B cell (primary cell): Measurements from ENCODE around the gene FAM163A. TPM values are rescaled to one million over a fixed set of nuclear protein-coding genes. Genes with fewer than 3 reads are reported as not detected.

ENCODE experiments used
- ATAC-seq: fragments of 200-7000 bp; cut with Tn5 transposase; one replicate; pipeline ENCODE4 v1.10.0; 2021; ENCODE audit warnings: low read depth, mild to moderate bottlenecking, moderate number of reproducible peaks, moderate library complexity
- CTCF ChIA-PET: fragments of 350-600 bp; sonication (Branson Sonifier 250); formaldehyde crosslinking; loops from one replicate; lab custom pipeline; 2021; ENCODE audit warnings: antibody characterized with exemption, inconsistent platforms; lab: Charles Lee
- POLR2A ChIA-PET: fragments of 350-600 bp; sonication (Branson Sonifier 250); formaldehyde crosslinking; loops from one replicate; lab custom pipeline; 2021; ENCODE audit warnings: antibody characterized with exemption; lab: Charles Lee
- DNase-seq: peaks from one replicate; pipeline ENCODE4 v3.0.0; 2013
- H2AFZ ChIP-seq: 2 replicates; pipeline ENCODE4 v1.6.1; 2012; ENCODE audit warnings: mild to moderate bottlenecking, low read depth, low read length; ENCODE audit not compliant: insufficient read depth, poor library complexity, severe bottlenecking
- H3K27ac ChIP-seq, 2 donors: 1 replicate in 1 of 2; 2 replicates in 1 of 2; pipeline ENCODE4 v1.5.1; 2012 to 2013; ENCODE audit warnings: low read length in 2 of 2, mild to moderate bottlenecking in 2 of 2, moderate library complexity in 1 of 2
- H3K27me3 ChIP-seq, 4 experiments: fragments of 200-600 bp in 1 of 4; sonication (generic) in 1 of 4; replicated peaks in 1 of 4; 1 replicate in 2 of 4; 2 replicates in 2 of 4; pipeline versions ENCODE4 v1.6.1 to v1.7.0; 2013 to 2016; ENCODE audit warnings: low read length in 3 of 4, mild to moderate bottlenecking in 2 of 4, mixed read lengths in 1 of 4, moderate library complexity in 1 of 4; ENCODE audit not compliant: insufficient read depth in 4 of 4, control insufficient read depth in 3 of 4; ENCODE audit errors: control extremely low read depth in 1 of 4
- H3K36me3 ChIP-seq, 2 experiments: replicated peaks in 1 of 2; 1 replicate in 1 of 2; 2 replicates in 1 of 2; pipeline versions ENCODE4 v1.6.1 to v1.7.1; 2013; ENCODE audit warnings: low read length in 1 of 2; ENCODE audit not compliant: insufficient read depth in 2 of 2, control insufficient read depth in 1 of 2; ENCODE audit errors: control extremely low read depth in 1 of 2, extremely low read depth in 1 of 2
- H3K4me1 ChIP-seq, 2 donors: fragments of 200-600 bp in 1 of 2; sonication (generic) in 1 of 2; 1 replicate in 1 of 2; 2 replicates in 1 of 2; pipeline versions ENCODE4 v1.5.1 to v1.6.1; 2013 to 2017; ENCODE audit warnings: low read length in 2 of 2; ENCODE audit not compliant: control insufficient read depth in 2 of 2, insufficient read depth in 2 of 2
- H3K4me2 ChIP-seq: replicated peaks from 2 replicates; pipeline ENCODE3; 2012; ENCODE audit warnings: mild to moderate bottlenecking, low read depth, low read length; ENCODE audit not compliant: poor library complexity, severe bottlenecking
- H3K4me3 ChIP-seq, 5 experiments: fragments of 200-600 bp in 1 of 5; sonication (generic) in 1 of 5; 1 replicate in 3 of 5; 2 replicates in 2 of 5; pipeline versions ENCODE4 v1.5.1 to v1.7.0; 2011 to 2016; ENCODE audit warnings: low read length in 4 of 5, mild to moderate bottlenecking in 4 of 5, low read depth in 2 of 5, control low read depth in 1 of 5, moderate library complexity in 1 of 5; ENCODE audit not compliant: insufficient read depth in 1 of 5; ENCODE audit errors: control extremely low read depth in 1 of 5, extremely low read depth in 1 of 5
- H3K79me2 ChIP-seq: fragments of 200-600 bp; sonication (generic); one replicate; pipeline ENCODE4 v1.6.0; 2016; ENCODE audit warnings: low read length; ENCODE audit not compliant: control insufficient read depth, insufficient read depth
- H3K9ac ChIP-seq: fragments of 200-600 bp; sonication (generic); 2 replicates; pipeline ENCODE4 v1.6.1; 2017; ENCODE audit warnings: mild to moderate bottlenecking, low read length, moderate library complexity
- H3K9me3 ChIP-seq, 3 donors: one replicate each; pipeline versions ENCODE4 v1.6.1 to v1.7.1; 2013; ENCODE audit warnings: low read length in 2 of 3; ENCODE audit not compliant: control insufficient read depth in 2 of 3, insufficient read depth in 1 of 3; ENCODE audit errors: control extremely low read depth in 1 of 3
- H4K20me1 ChIP-seq: 2 replicates; pipeline ENCODE4 v1.6.0; 2012; ENCODE audit warnings: mild to moderate bottlenecking, low read length; ENCODE audit not compliant: insufficient read depth, control insufficient read depth, poor library complexity, severe bottlenecking
- H3K27ac Mint-ChIP-seq: one replicate; pipeline ENCODE4 v1.8.0; 2021; ENCODE audit warnings: mixed read lengths
- H3K27me3 Mint-ChIP-seq: one replicate; pipeline ENCODE4 v1.8.0; 2021; ENCODE audit warnings: mixed read lengths
- H3K4me1 Mint-ChIP-seq: one replicate; pipeline ENCODE4 v1.8.0; 2021; ENCODE audit warnings: mixed read lengths
- H3K4me3 Mint-ChIP-seq: one replicate; pipeline ENCODE4 v1.8.0; 2021; ENCODE audit warnings: mixed read lengths
- H3K9me3 Mint-ChIP-seq: one replicate; pipeline ENCODE4 v1.8.0; 2022; ENCODE audit warnings: mixed read lengths; ENCODE audit not compliant: insufficient read depth
- CTCF ChIP-seq: fragments of 200-600 bp; IDR thresholded peaks from one replicate; pipeline ENCODE4 v1.8.0; 2022; ENCODE audit warnings: antibody characterized with exemption, mild to moderate bottlenecking
- EZH2 ChIP-seq: IDR thresholded peaks from 2 replicates; pipeline ENCODE4 v1.6.1; 2012; ENCODE audit warnings: borderline replicate concordance, low read depth, mild to moderate bottlenecking, moderate library complexity, low read length; ENCODE audit not compliant: insufficient read depth, poor library complexity, severe bottlenecking
- WGBS: methylation state at CpG from one replicate; pipeline ENCODE4 v1.1.5; 2013; ENCODE audit warnings: missing lambda C conversion rate; ENCODE audit not compliant: insufficient coverage; 5-methylcytosine and 5-hydroxymethylcytosine counted together
- intact Hi-C: fragments of 100-400 bp; cut with micrococcal nuclease; formaldehyde crosslinking; loops from one replicate; pipeline ENCODE4 v1.10.0; 2022
- polyA plus RNA-seq: library from polyadenylated mRNA; depleted of rRNA; stranded (reverse); fragments of >200 nt; gene quantifications from 2 replicates; pipeline ENCODE4 v1.2.3, GENCODE V29; 2012
- total RNA-seq, 2 donors: library from RNA; stranded (reverse); fragments of 120-200 nt in 1 of 2; gene quantifications; 1 replicate in 1 of 2; 2 replicates in 1 of 2; pipeline versions ENCODE4 v1.2.3 to v1.2.4, GENCODE V29; 2013 to 2022

Gene FAM163A
- total and polyA plus RNA-seq, 2 donors (not counting 1 experiment from before 2014, with no cell fraction given) = not detected

GRCh38 chr1:179817789-179818188, 74.7 kb downstream of the FAM163A start:
- ChIA-PET POLR2A (interaction anchor here (0.6 kb wide), 1 partner anchor 1010 kb away, joined by 3 read pairs; no protein-coding TSS in a partner anchor), CTCF (interaction anchor here (1.4 to 7.4 kb wide), 5 partner anchors 8 to 112 kb away, joined by 3 to 77 read pairs (median 4); no protein-coding TSS in a partner anchor)
- no peaks in the 10 kb centered on the region for H3K9me3 ChIP-seq
- no peak overlapping the region for H3K4me3 ChIP-seq
- intact Hi-C loops = no loop called here
- Mint-ChIP-seq H3K4me3 (no peak overlapping the region), H3K27me3 (peaks cover 12% of the 10 kb centered on the region), H3K9me3 (no peaks in the 10 kb centered on the region), H3K4me1 (peaks cover 16% of the 10 kb centered on the region), H3K27ac (no peak overlapping the region)
- H2AFZ ChIP-seq = no peak overlapping the region
- H3K27ac ChIP-seq = no peak overlapping the region
- DNase-seq = no peak
- WGBS = 94% methylated on average over 8 of the region's 8 CpGs
- H3K4me1 ChIP-seq = peaks cover 12 to 18% of the 10 kb centered on the region in 2 donors
- H3K36me3 ChIP-seq = no peaks in the 10 kb centered on the region
- H3K4me2 ChIP-seq = no peak overlapping the region
- no peaks in the 10 kb centered on the region for H4K20me1 ChIP-seq
- ATAC-seq = no peak
- H3K79me2 ChIP-seq = no peaks in the 10 kb centered on the region
- TF ChIP-seq CTCF = no peak
- TF ChIP-seq EZH2 = no peak
- peaks cover 0 to 11% (median 5%) of the 10 kb centered on the region in 4 experiments for H3K27me3 ChIP-seq
- no peak overlapping the region for H3K9ac ChIP-seq

GRCh38 chr1:179818260-179818659, 75.2 kb downstream of the FAM163A start:
- Histone ChIP-seq H3K9me3 (no peaks in the 10 kb centered on the region), H4K20me1 (no peaks in the 10 kb centered on the region), H3K79me2 (no peaks in the 10 kb centered on the region), H2AFZ (no peak overlapping the region), H3K4me3 (no peak overlapping the region), H3K36me3 (no peaks in the 10 kb centered on the region), H3K4me1 (peaks cover 12 to 18% of the 10 kb centered on the region in 2 donors), H3K4me2 (no peak overlapping the region), H3K27me3 (peaks cover 0 to 11% (median 3%) of the 10 kb centered on the region in 4 experiments), H3K9ac (no peak overlapping the region), H3K27ac (no peak overlapping the region)
- Mint-ChIP-seq H3K27ac (no peak overlapping the region), H3K4me3 (no peak overlapping the region), H3K4me1 (peaks cover 16% of the 10 kb centered on the region), H3K27me3 (peaks cover 12% of the 10 kb centered on the region), H3K9me3 (no peaks in the 10 kb centered on the region)
- TF ChIP-seq EZH2 (no peak), CTCF (no peak)
- intact Hi-C loops = no loop called here
- DNase-seq = no peak
- CTCF ChIA-PET = interaction anchor here (0.8 to 7.4 kb wide), 5 partner anchors 8 to 1507 kb away, joined by 4 to 77 read pairs (median 4); no protein-coding TSS in a partner anchor
- WGBS = 98% methylated on average over 6 of the region's 7 CpGs
- ATAC-seq = no peak
- POLR2A ChIA-PET = no interaction called here
